GM21526 (cell line): ENCODE data around the gene ATRIP.
A peak's percentile ranks its signal among the peaks of the same experiment; 100 is the strongest.
"Not testable (repeated sequence)": the region's sequence is repeated elsewhere in the genome, so short reads cannot be mapped to it uniquely, and the experiment has no call there.

Experiments
- ATAC-seq: cut with Tn5 transposase; IDR thresholded peaks from one replicate; pipeline ENCODE4 v1.9.1; 2021; ENCODE audit warnings: moderate library complexity; ENCODE audit not compliant: unreplicated experiment, low FRiP score

Gene ATRIP

GRCh38 chr3:48435223-48435595, 11.3 kb upstream of the ATRIP start:
- ATAC-seq = no peak

DNA sequence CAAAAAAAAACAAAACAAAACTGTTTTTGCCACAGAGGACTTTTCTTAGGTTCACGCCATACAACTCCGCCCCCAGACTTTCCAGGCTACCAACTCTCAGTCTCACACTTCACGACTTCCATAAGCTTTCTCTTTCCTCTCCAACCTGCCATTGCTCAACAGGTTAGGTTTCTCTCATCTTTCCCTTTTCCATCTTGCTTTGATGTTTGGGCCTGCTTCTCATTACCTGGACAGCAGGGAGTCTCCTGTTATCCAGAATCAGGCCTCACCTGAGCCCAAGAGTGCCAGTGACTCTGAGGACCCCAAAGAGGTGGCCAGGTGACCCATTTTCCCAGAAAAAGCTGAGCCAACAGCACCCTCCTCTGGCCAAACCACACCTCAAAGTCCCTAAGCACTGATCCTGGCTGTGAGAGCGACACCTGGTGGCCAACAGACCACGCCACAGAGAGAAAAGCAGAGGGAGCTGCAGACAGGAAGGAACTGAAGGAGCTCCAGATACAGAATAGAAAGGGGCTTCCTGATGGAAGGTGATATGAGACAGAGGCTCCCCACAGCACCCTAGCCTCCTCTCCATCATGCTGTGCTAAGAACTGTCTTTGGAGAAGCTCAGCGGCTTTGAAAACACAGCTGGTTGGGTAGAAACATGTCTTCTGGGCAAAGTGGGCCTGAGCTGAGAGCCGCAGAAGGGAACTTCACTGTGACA, 10.6 kb upstream of the ATRIP start:
- no peak for ATAC-seq

DNA sequence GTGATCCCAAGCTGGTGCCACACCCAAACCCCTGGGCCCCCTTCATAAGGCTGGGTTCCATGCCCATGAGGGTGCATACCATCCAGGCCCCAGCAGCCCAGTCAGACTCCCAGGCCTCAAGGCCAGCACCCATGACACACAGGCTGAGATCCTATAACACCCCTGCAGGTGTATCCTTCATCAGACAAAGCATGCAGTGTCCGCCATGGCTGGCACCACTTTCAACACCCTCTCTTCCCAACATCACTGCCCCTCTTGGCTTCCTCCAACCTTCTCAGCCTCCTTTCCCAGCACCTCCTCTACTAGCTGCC, 10.1 kb upstream of the ATRIP start:
- no peak for ATAC-seq

GRCh38 chr3:48436855-48437254, 9.7 kb upstream of the ATRIP start:
- no peak for ATAC-seq

DNA sequence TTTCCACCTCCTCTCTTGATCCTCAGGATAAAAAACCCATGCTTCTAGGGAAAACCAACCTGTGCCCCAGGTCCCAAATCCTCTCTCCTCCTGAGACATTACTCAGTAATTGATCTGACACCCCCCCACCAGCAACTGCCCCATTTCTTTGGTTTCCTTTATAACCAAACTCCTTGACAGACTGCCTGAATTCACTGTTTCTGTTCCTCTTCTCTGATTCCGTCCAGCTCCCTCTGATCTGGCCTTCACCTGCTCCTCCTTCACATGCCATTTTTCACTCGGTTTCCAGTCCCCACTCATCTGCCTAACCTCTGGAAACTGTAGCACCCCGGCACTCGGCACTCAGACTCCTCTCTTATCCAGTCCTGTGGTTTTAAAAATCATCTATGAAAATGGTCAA, 8.7 kb upstream of the ATRIP start:
- no peak for ATAC-seq

GRCh38 chr3:48439820-48440589, 6.5 kb upstream of the ATRIP start, which contains the start of the genes CCDC51 and TMA7:
CCDC51 (minus strand) TSS chr3:48440119; CDS start chr3:48435128, 4,991 bp downstream.
TMA7 (plus strand) TSS chr3:48440257; CDS start chr3:48440297, 40 bp downstream.
- peak; percentile 87 for ATAC-seq

GRCh38 chr3:48440590-48440958, 6.0 kb upstream of the ATRIP start:
- ATAC-seq = no peak

DNA sequence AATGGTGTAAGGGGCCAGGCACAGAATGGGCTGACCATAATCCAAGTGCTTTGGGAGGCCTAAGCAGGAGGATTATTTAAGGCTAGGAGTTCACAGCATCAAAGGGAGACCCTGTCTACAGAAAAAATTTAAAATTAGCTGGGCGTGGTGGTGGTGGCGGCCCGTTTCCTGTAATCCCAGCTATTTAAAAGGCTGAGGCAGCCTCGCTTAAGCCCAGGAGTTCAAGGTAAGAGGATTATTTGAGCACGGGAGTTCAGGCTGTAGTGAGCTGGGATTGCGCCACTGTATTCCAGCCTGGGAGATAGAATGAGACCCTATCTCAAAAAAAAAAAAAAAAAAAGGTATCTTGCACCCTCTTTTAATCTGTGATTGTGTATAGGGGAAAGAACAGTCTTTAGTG, 4.6 kb upstream of the ATRIP start:
- ATAC-seq = no peak

DNA sequence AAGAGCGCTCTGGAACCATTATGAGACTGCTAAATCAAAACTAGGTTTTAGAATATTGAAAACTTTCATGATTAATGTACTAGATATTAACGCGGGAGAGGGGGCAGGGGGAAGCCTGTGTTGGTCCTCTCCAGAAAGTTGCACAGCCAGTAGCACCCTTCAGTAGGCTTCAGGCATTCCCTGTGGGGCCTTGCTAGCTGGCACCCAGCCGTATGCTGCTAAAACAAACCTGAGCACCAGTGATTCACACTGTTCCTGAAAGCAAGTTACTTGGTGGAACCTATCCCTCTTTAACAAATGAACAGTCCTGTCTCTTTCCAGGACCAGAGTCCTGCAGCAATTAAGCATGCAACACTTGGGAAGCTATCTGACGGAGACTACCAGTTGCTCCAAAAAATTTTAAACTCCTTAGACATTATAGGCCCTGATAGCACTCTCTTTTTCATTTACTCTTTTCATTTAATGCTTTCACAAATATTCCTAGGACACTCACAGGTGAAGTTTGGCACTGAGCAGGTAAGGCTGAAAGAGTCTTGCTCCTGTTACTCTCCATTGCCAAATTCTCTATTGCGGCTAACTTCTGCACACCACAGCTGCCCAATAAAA, 1.2 kb upstream of the ATRIP start:
- no peak for ATAC-seq

DNA sequence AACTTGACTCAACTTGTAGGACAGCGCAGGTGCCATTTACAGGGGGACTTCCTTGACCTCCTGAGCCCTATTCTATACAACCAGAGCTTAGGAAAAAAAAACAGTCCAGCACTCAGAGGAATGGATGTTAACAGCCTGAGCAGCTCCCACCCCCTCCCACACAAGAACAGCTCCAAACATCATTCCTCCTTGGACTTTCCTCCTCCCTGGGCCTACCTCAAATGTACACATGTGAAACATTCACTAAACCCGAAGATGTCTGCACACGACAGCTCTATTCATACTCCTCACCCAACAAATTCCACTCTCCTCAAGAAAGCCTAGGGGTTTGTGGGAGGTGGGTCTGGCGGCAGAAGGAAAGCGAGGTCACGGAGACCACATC, 503 bp upstream of the ATRIP start:
- ATAC-seq = no peak

DNA sequence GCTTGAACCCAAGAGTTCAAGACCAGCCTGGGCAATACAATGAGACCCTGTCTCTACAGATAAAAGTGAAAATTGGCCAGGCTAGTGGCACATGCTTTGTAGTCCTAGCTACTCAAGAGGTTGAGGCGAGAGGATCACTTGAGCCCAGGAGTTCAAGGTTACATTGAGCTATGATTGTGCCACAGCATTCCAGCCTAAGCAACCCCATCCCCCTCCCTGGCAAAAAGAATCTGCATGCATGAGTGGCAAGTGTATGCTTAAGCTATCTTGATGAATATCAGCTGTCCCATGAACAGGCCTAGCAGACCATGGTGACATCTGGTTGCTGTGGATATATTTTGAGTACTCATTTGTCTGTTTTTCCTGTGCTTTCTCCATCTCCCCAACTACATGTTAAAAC, 4.7 kb downstream of the ATRIP start:
- ATAC-seq = no peak

DNA sequence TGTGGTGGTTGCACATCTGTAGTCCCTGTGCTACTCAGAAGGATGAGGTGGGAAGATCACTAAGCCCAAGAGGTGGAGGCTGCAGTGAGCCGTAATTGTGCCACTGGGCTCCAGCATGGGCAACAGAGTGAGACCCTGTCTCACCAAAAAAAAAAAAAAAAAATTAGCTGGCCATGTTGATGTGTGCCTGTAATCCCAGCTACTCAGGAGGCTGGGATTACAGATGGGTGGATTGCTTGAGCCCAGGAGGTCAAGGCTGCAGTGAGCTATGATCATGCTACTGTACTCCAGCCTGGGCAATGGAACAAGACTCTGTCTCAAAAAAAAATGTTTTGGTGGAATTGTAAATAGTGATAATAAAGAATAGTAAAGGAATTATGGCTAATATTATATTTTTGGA, 9.9 kb downstream of the ATRIP start:
- ATAC-seq = no peak

DNA sequence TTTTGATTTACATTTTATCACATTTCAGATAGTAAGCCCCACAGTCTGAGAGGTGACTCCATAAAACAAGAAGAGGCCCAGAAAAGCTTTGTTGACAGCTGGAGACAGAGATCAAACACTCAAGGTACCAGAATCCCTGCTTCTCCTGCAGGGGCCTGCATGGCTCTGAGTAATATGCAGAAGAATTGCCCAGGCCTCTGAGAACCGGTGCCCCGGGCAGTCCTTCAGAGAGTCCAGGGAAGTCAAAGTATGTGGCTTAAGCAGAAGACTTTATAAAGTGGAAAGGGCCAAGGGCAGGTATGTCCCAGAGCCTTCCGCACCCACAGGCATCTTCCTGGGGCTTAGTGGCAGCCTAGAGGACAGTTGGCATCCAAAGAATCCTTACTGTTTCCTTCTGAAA, 12.8 kb downstream of the ATRIP start:
- ATAC-seq = no peak

DNA sequence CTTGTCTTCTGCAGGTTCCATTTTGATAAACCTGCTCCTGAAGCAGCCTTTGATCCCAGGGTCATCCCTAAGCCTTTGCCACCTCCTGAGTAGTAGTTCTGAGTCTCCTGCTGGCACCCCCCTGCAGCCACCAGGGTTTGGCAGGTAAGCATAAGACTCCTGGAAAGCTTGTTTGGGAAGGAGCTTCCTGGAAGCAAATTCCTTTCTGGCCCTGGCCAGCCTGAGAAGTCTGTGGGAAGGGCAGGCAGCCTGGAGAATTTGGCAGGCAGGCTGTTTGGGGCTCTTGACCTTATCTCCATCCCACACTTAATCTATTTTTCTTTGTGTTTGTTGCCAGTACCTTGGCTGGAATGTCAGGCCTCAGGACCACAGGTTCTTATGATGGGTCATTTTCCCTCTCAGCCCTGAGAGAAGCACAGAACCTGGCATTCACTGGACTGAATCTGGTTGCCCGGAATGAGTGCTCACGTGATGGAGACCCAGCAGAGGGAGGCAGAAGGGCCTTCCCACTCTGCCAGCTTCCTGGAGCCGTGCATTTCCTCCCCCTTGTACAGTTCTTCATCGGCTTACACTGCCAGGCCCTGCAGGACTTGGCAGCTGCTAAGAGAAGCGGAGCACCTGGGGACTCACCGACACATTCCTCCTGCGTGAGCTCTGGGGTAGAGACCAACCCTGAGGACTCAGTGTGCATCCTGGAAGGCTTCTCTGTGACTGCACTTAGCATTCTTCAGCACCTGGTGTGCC, 13.4 kb downstream of the ATRIP start:
- no peak for ATAC-seq

- ATAC-seq = no peak
Measured at GRCh38 chr3:48460517-48460902, 14.0 kb downstream of the ATRIP start.

- not testable (repeated sequence) for ATAC-seq
Measured at GRCh38 chr3:48461767-48462166, 15.2 kb downstream of the ATRIP start.

DNA sequence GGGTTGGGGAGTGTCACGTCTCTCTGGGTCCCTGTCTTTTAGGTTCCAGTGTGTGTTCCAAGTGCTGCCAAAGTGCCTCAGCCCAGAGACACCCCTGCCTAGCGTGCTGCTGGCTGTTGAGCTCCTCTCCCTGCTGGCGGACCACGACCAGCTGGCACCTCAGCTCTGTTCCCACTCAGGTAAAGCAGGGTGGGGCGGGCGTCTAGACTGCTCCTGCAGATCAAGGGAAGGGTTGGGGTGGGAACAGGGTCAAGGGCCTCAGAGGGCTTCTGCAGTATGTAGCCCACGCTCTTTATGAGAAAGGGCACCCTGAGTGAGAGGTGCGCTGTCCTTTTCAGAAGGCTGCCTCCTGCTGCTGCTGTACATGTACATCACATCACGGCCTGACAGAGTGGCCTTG, 17.2 kb downstream of the ATRIP start:
- no peak for ATAC-seq

GRCh38 chr3:48464713-48465221, 18.2 kb downstream of the ATRIP start:
- ATAC-seq = no peak

DNA sequence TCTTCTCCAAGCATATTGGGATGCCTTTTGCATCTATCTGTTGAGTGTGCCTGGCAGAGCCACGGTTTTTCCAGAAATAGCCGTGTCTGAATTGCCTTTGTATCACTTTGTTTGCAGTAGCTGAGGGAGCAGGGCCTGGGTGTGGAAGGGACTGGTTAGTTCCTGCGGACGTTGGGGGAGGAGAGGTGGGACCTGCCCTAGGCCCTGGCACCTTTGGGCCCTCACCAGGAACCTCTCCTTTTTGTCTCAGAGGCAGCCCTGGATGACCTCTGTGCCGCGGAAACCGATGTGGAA, 18.6 kb downstream of the ATRIP start:
- no peak for ATAC-seq

DNA sequence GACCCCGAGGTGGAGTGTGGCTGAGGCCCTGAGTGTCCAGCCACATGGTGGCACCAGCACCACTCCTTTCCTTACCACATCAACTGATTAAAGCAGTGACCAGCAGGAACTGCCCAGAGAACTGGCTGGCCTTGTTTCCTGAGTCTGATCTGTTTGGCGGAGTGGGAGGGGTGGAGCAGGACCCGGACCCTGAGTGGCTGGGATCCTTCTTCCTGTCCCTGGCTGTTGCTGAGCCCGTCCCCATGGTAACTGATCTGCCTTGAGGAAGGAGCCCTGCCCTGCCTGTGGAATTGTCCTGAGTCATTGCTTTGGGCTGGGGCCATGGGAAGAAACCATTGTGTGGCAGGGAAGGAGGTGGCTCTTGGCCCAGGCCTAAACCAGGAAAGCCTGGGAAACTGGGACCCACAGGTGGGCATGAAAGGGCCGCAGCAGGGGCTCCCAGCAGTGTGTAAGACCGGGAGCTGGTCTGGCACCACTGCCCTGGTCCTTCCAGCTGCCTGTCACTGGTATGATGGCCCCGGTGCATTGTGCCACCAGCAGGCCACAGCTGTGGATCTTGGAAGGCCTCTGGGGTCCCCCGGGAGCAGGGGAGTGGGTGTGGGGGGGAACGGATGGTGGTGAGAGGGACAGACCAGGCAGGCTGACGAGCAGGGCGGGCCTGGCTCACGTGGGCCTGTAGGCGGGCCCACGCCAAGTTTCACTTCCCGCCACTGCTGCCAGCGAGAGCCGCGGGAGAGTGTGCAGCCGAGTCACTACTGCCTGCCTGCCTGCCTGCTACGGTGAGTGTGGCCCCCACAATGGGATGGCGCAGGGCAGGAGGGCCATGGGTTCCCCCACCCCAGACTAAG, 19.2 kb downstream of the ATRIP start:
- ATAC-seq = peak; percentile 67
